Measurements from ENCODE around the gene RHBDL1. TPM values are rescaled to one million over a fixed set of nuclear protein-coding genes. Genes with fewer than 3 reads are reported as not detected.

The RHBDL1 gene
- total RNA-seq, 1 experiment from 2014 or later = 7.8 TPM

DNA sequence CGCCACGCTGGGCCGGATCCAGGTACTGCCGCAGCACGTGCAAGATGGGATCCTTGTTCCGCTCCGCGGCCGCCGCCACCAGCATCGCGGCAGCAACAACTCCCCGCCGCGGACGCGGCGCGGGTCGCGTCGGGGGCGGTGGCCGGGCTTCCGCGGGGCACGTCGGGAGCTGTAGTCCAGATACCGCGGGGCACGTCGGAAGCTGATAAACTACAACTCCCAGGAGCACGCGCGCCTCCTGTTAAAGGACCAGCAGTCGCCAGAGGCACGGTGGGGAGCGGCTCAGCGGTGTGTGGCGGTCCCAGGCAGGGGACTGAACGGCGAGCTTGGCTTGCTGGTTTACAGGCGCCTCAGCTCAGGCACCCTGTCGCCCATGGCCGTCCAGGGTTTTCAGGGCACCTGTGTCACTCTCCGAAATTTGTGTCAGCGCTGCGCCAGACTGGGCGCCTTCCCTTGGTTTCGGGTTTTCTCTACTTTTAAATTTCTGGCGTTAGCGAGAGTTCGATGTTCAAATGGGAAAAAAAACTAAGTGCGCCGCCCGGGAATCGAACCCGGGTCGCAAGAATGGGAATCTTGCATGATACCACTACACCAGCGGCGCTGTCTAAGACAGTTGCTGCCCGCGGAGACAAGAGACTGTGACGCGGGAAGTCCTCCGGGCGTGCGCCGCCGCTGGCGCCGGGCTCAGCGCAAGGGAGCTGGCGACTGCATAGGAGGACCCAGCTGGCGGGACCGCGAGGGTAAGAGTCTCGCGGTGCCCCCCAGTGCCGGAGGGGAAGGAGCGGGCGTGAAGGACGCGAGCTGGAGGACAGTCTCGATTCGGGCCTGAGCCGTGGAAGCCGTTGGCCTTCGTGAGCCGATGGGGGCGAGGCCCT lies 39.0 kb upstream of the RHBDL1 start, which contains the start of gene METTL26:
METTL26 (minus strand) TSS at position 100 of the 875 bp plus-strand sequence; CDS start at position 85, 15 bp downstream.
- DNase-seq (ENCODE audit: low spot score) = peak; percentile 95

DNA sequence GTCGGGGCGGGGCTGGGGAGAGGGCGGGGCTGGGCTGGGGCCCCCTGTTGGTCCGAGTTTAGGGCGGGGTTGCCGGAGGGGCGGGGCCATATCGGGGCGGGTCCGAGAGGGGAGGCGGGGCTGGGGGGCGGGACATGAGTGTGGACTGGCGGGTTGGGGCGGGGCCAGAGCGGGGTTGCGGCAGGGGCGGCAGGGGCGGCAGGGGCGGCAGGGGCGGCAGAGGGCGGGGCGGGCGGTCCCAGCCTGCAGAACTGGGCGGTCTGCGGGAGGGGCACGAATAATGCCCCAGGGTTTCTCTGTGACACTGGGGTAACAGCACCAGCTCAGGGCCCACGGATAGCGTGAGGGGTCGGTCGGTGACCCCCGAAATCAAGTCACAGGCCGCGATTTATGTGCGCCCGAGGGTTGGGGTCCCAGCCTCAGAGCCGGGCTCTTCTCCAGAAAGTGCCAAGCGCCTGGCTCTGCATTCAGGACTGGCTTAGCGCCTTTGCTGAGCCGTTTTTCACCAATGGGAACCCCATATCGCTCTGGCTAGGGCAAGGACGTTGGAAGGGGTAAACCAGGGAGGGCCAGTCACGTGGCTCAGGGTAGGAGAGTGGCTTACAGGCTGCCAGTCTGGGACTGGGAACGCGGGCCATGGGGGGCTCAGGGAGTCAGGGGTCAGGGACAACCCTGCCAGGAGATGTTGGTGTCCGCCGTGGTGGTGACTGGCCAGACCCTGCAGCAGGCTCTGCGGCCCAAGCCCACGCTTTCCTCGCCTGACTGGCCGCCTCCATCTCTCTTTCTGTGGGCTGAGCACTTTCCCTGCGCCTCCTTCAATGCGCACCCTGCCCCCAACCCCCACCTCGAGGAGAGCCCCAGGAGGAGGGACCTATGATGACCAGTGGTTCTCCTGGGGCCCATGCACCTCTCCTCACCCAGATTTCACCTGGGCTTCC lies 38.1 kb upstream of the RHBDL1 start:
- DNase-seq (ENCODE audit: low spot score) = peak; percentile 84

- no peak for DNase-seq (ENCODE audit: low spot score)
Observed at GRCh38 chr16:638034-638543, 37.4 kb upstream of the RHBDL1 start.

DNA sequence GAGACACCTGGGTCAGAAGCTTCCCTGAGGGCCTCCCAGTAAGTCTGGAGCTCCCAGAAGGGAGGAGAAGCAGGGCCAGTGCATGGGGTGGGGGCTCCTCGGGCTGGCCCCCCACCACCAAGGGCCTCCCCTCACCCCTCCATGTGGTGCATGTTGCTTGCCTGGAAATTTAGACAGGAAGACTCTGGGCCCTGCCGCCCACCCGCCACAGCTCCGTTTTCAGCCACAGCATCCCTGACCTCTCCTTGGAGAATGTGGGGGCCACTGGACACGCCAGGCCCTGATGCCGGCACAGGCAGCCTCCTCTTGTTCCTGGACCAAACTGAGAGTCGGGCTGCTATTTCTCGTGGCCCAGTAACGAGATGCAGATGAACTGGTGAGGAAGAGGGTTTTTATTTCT lies 36.6 kb upstream of the RHBDL1 start:
- no peak for DNase-seq (ENCODE audit: low spot score)

GRCh38 chr16:640614-641013 lies 34.9 kb upstream of the RHBDL1 start:
- DNase-seq (ENCODE audit: low spot score) = no peak

- peak; percentile 80 for DNase-seq (ENCODE audit: low spot score)
Observed at GRCh38 chr16:641326-642188, 33.9 kb upstream of the RHBDL1 start, which contains the start of gene MCRIP2. Gene MCRIP2 (plus strand): TSS chr16:641828. CDS start chr16:641992, 164 bp downstream.

DNA sequence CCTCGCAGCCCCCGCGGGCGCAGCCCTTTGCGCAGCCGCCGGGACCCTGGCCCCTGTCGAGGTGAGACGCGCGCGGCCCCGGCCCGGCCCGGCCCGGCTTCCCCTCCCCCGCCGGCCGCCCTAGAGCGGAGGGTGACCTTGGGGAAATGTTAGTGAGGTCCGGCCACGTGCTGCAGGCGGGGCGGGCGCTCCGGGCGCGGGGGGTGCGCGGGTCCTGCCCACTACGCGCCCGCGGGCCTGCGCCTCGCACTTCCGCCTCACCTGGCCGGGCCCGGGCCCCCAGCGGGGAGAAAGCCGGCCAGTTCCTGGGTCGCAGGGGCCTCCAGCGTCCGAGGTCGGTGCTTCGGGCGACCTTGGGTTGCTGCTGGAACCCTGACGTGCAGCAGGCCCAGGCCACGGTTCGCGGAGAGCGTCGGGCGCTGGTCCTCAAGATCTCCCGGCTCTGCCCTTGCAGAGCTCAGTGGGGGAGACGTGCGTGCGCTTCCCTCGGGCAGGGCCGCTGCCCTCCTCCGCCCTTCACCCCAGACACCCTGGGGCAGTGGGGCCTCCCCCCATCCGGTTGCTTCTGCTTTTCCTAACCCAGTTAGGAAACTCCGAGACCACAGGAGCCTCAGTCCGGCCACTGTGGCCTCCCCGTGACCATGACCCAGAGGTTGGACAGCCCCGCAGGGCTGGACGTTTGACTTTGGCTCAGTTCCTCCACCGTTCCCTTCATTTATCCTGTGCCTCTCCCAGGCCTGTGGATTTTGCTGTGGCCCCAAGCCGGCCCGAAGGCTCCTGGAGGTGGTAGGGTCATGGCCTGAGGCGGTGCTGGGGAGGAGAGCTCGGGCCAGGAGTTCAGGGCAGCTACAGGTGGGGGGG lies 33.1 kb upstream of the RHBDL1 start:
- peak; percentile 48 for DNase-seq (ENCODE audit: low spot score)

DNA sequence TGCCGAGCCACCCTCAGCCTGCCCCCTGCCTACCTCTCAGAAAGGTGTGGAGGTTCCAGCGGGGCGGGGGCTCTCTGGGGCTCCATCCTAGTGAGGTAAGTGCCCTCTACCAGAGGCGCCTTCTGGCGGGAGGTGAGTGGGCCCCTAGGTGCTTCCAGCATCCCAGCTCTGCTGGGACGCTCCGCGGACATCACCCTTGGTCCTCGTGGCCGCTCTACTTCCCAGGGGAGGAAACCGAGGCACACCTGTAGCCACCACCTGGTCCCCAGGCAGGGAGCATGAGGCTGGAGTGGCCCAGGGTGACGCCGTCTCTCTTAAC lies 32.5 kb upstream of the RHBDL1 start:
- DNase-seq (ENCODE audit: low spot score) = no peak

- DNase-seq (ENCODE audit: low spot score) = no peak
Observed at GRCh38 chr16:644556-644955, 30.9 kb upstream of the RHBDL1 start.

DNA sequence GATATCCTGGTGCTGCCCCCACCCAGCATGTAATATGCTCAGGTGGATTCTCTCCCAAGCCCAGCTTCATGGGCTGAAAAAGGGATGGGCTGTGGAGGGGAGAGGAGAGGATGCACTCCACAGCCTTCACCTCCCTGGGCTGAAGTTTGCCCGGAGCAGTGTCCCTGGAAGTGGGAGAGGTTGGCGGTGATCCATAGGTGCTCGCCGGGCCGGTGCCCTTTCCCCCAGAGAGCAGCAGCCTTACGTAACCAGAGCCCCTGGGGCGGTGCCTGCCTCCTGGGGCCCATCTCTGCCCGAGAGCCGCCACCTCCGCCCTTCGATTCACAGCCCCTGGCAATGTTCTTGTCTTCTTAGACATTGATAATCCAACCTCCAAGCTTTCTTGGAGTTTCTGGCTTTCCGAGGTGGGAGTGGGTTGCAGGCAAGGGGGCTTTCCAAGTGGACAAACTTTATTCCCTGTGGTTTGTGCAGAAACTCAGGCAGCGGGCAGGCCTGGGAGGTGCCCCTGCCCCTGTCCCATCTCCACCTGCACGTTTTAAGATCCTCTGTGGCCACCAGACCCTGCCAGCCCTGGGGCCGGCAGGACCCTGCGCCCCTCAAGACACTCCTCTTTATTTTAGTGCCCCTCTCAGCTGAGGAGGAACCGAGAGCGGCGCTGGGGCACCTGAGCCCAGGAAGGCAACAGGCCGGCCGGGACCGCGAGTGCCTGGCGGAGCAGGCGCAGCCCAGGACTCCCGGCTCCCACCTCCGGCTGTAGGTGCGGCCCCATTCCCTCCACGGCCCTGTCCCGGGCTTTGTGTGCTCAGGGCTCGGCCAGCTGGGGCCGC lies 29.4 kb upstream of the RHBDL1 start:
- DNase-seq (ENCODE audit: low spot score) = peak; percentile 67

DNA sequence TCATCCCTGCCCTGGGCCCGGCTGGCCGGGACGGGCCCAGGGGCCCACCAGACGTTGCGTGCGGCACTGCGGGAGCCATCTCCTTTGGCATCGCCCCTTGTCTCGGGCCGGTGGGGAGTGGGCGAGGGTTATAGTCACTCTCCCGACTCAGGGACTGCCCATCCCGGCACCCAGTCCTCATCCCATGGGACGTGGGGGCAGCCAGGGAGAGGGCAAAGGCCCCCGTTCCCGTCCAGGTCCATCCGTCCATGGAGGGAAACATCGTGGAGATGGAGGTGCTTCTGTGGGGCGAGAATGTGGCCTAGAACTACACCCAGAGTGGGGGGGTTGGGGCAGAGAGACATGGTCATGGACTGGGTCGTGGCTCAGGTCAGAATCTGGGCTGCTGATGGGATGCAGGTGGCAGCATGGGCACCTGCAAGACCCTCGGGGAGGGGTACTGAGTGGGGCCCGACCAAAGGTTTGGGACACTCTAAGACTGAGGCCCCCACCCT lies 28.7 kb upstream of the RHBDL1 start:
- DNase-seq (ENCODE audit: low spot score) = no peak

DNA sequence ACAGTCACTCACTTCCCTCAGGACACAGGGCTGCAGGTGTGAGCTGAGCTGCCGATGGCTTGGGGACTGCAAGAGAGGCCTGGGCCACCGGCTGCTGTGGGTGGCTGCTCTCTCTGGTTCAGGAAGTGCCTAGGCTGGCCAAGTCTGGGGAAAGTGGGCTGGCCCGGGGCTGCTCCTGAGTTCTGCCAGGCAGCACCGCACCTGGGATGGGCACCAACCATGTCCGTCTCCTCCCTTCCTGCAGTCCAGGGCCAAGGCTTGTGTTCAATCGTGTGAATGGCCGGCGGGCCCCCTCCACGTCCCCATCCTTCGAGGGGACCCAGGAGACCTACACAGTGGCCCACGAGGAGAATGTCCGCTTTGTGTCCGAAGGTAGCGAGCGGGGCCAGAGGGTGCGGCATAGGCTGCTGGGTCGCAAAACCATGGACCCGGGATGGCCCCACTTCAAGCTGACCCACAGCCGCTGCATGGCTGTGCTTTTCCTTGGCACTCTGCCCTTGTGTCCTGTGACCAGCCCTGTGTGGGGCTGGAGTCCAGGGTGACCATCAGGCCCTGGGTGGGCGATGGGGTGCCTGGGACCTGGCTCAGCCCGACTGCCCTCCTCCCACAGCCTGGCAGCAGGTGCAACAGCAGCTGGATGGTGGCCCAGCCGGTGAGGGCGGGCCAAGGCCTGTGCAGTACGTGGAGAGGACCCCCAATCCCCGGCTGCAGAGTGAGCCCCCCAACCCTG lies 28.1 kb upstream of the RHBDL1 start:
- peak; percentile 22 for DNase-seq (ENCODE audit: low spot score)

GRCh38 chr16:648071-648780 lies 27.2 kb upstream of the RHBDL1 start:
- peak; percentile 75 for DNase-seq (ENCODE audit: low spot score)

DNA sequence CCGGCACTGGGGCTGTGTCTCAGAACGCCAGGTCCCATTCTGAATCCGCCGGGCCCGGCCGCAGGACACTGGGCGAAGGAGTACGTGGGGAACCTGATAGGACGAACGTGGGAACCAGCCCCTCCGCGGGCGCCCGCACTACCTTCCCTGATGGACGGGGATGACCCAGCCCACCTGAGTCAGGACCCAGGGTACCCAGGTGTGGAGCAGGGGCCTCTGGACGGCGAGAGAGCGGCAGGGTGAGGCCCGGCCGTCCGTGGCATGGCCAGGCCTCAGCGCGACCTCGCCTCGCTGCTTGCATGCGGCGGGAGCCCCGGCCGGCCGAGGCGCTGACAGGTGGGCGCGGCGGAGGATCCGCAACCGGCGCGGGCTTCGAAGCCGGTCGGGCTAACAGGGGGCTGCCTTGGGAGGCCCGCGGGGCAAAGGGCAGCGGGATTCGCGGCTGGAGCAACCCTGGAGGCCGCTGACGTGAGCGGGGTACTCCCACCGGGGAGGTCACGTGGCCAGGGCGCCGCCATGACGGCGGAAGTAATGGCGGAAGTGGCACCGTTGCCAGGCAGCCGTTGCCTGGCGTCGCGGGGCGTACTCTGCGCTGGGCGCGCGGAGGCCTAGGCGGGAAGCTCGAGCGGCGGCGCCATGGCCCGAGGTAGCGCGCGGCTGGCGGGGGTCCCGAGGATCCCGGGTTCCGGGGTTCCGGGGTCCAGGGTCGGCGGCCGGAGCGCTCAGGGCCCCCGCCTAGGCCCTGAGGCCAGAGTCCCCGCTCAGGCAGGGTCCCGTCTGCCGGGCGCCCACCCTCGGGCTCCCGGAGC lies 26.5 kb upstream of the RHBDL1 start, which contains the start of gene WDR90:
WDR90 (plus strand) TSS at position 585 of the 809 bp plus-strand sequence; CDS start at position 637, 52 bp downstream.
- DNase-seq (ENCODE audit: low spot score) = peak; percentile 91

- DNase-seq (ENCODE audit: low spot score) = peak; percentile 36
Observed at GRCh38 chr16:649631-650030, 25.8 kb upstream of the RHBDL1 start.

DNA sequence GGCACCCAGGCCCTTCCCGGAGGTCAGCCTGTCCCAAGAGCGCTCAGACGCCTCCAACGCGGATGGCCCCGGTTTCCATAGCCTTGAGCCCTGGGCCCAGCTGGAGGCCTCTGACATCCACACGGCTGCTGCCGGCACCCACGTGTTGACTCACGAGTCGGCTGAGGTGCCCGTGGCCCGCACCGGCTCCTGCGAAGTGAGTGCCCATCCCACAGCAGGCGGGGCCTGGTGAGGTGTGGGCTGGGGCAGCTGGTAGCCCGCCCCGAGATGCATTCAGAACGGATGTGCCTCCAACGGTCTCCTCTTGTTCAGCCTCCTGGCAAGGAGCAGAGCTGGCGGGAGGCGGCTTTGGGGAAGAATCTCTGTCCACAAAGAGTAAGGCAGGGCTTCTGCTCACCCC lies 23.6 kb upstream of the RHBDL1 start:
- DNase-seq (ENCODE audit: low spot score) = no peak

All from HT-29 (cell line).